Stomach (tissue), 4 donors: Measurements from ENCODE around the gene ADD1.
"Not testable (repeated sequence)": the region's sequence is repeated elsewhere in the genome, so short reads cannot be mapped to it uniquely, and the experiment has no call there.

Source experiments
- CTCF ChIP-seq, 7 experiments: fragments of 450-650 bp in 4 of 7; fragments of 200-600 bp in 3 of 7; sonication (generic) in 3 of 7; IDR thresholded peaks; one replicate each; pipeline ENCODE4 v1.5.1; 2016 to 2019; ENCODE audit warnings: antibody characterized with exemption in 7 of 7, control low read depth in 2 of 7, mild to moderate bottlenecking in 1 of 7
- EP300 ChIP-seq: sonication (generic); formaldehyde crosslinking; IDR thresholded peaks from one replicate; pipeline ENCODE4 v1.6.1; 2017; ENCODE audit warnings: antibody characterized with exemption
- POLR2AphosphoS5 ChIP-seq, 3 donors: sonication (generic); formaldehyde crosslinking; IDR thresholded peaks; one replicate each; pipeline ENCODE4 v1.6.1; 2016; ENCODE audit warnings: antibody characterized with exemption in 3 of 3

GRCh38 chr4:2960450-2960849 is 116.8 kb downstream of the ADD1 start:
- not testable (repeated sequence) for TF ChIP-seq EP300; CTCF (IDR thresholded peaks at IDR 0.05); POLR2AphosphoS5 (IDR thresholded peaks at IDR 0.05)
